ENCODE measurements around the gene KLHL35.

The KLHL35 gene

GRCh38 chr11:75469785-75470405, 36.9 kb upstream of the KLHL35 start:
- DNase-seq = no peak

GRCh38 chr11:75468534-75469340, 35.7 kb upstream of the KLHL35 start:
- peak; percentile 54 for DNase-seq

DNA sequence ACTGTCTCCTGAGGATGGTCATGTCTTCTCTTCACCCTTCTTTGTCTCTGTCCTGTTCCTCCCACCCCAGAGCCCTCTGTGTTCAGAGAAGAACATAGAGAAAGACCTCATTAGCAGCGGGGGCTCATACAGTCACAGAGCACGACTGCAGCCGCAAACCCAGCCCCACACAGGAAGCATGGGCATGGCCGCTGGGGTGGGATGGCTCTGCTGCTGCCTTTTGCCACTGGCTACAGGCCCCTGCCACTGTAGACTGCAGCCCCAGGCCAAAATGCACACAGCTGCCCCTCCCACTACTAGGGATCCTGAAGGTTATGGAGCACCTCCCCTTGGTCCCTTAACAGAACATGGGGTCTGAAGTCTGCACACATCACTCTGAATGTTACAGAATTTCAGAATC, 34.9 kb upstream of the KLHL35 start:
- DNase-seq = no peak

DNA sequence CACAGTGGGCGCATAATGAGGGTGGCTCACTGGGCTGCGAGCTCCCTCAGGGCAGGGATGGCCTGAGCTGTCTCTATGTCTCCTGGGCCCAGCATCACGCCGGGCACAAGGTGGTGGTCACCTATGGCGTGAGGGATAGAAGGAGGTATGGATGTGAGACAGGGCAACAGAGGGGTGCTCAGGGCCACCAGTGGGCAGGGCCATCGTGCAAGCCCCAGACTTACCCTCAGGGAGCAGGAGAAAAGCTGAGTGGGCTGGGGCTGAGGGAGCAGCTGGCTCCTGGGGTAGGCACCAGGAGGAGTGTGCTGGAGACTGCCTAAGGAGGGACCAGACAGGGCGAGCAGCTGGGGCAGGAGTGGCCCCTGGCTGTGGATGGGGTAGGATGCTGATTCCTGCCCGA, 34.3 kb upstream of the KLHL35 start:
- DNase-seq = no peak

GRCh38 chr11:75465701-75466531, 32.9 kb upstream of the KLHL35 start:
- DNase-seq = no peak

- DNase-seq = no peak
Observed at GRCh38 chr11:75463106-75463774, 30.2 kb upstream of the KLHL35 start.

GRCh38 chr11:75462117-75462653, 29.2 kb upstream of the KLHL35 start:
- no peak for DNase-seq

GRCh38 chr11:75461151-75461550, 28.1 kb upstream of the KLHL35 start:
- no peak for DNase-seq

DNA sequence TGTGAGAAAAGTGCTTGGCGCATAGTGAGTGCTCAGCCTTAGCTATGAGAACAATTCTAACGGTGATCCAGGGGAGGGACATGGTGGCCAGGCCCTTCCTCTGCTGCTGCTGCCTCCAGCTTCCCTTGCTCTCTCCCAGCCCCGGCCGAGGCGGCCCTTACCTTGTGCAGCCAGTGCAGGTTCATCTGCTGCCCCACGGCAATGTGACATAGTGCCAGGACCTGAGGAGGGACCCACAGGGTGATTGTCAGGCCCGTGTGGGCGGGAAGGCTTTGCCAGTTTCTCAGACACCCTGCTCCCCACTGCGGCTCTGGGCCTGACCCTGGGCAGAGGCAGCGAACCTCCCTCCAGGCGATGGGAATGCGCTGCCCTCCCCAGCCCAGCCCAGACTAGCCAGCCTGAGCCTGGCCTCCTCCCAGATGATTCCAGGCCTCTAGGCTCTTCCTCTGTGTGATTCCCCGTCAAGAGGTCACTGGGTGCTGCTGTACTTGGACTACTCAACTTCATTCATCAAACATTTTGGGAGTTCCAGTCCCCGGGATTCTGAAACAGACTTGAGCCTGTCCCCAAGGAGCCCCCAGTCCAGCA, 23.7 kb upstream of the KLHL35 start:
- DNase-seq = no peak

- no peak for DNase-seq
Observed at GRCh38 chr11:75454987-75455386, 22.0 kb upstream of the KLHL35 start.

DNA sequence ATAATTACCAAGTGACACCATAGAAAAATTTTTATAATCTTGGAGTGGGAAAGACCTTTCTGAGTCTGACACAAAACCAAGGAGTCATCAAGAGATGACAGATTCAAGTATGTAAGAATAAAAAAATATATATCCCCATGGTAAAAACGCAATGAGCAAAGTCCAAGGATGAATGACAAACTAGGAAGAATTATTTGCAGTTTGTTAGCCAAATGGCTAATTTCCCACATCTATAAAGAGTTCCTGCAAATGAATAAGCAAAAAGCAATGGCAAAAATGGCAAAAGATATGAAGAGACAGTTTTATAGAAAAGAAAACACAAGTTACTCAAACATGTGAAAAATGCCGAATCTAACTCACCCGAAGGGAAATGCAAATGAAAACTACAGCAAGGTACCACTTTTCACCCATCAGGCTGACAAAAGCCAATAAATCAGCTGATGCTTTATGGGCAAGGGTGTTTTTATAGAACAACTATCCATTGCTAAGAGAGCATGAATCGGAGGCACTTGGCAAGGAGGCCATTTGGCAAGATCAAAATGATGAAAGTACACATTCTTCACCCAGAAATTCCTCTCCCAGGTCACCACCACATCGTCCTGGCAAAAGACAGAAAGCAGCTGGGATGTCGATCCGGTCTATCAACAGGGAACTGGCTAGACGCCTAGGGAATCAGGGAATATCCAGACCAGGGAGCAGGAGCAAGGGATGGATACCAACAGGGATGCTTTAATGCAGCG, 21.1 kb upstream of the KLHL35 start:
- no peak for DNase-seq

DNA sequence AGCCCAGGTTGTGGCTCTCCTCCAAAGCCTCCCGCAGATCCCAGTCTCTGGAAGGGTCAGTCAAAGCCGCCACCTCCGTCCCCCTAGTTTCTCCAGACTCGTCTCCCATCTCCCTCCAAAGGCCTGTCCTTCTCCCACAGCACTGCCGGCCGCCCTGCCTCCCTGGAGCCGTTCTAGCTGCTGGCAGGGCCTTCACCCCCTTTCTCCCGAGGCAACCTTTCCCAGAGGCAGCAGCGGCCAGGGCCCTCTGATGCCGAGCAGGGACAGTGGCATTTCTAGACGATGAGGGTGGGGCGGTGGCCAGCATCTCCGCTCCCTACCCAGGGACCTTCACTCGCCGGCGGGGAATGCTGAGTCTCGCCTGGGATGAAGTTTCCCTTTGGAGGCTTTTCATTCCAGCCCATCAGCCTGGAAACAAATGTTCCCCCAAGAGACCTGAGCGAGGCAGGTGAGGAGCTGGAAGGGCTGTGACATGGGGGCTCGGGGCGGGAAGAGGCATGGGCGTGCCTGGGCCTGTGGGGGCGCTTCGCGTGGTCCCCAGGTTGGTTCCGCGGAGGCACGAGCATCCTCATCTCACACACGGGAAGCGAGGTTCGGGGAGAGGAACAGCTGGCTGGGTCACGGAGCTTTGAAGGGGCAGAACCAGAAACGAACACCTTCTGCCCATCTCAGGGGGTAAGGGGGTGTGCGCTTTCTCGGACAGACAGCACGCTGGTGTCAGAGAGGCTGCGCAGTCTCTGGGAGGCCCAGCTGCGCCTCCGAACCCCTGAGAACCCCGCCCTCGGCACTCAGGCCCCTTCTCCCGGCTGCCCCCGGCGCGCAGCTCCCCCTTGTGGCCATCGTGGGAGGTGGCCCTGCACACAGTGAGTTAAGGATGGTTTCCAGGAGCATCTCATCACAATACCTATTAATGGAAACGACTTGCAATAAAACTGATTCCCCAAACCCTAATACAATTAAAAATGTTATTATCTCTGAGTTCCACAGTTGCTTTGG, 18.1 kb upstream of the KLHL35 start:
- DNase-seq = no peak

DNA sequence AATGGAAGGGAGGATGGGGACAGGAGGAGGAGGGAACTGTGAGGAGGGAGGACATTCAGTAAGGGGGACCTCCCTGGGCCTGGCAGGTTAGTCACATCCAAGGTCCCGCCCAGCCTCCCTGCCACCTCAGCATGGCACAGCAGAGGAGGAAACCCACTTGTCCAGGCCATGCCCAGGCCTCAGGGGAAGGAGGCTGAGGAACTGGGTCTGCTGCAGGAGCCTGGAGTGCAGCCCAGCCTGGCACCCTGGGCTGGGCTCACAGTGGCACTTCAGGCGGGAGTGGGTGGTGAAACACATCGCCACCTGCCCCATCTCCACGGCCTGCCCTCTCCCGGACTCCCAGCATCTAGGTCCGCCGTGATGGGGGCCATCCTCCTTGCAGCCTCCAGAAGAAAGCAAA, 17.2 kb upstream of the KLHL35 start:
- DNase-seq = no peak

DNA sequence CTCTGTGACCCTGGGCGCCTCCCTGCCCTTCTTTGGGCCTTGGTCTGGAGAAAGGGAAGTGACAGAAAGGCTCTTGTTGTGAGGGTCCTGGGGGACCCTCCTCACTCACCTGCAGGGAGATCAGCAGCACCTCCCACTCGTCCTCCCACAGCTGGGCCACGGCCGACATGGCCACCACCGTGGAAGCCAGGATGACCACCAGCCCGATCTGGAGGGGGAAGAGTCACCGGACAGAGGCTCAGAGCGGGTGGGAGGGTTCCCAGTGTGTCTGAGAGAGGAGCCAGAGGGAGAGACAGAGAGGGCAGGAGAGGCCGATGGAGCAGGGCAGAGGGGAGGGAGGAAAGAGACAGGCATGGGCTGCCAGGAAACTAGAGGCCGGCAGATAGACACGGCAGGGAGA, 16.8 kb upstream of the KLHL35 start:
- DNase-seq = no peak

- DNase-seq = no peak
Observed at GRCh38 chr11:75449271-75449670, 16.3 kb upstream of the KLHL35 start.

DNA sequence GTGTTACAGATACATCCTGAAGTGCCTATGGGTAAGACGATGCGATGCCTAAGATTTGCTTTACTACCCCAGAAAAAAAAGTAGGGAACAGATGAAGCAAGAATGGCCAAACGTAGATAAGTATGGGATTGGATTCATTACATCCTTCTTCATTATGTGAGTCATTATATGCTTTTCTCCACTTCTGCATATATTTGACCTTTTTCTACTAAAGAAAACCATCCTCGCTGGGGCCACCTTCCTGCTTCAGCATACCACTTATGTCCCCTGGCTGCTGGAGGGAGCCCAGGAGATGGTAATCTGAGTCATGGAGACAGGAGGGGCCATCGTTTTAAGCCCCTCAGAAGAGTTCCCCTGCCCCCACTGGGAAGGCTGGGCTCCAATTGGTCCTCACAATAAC, 14.4 kb upstream of the KLHL35 start:
- no peak for DNase-seq

GRCh38 chr11:75445315-75445953, 12.4 kb upstream of the KLHL35 start:
- DNase-seq = peak; percentile 73

DNA sequence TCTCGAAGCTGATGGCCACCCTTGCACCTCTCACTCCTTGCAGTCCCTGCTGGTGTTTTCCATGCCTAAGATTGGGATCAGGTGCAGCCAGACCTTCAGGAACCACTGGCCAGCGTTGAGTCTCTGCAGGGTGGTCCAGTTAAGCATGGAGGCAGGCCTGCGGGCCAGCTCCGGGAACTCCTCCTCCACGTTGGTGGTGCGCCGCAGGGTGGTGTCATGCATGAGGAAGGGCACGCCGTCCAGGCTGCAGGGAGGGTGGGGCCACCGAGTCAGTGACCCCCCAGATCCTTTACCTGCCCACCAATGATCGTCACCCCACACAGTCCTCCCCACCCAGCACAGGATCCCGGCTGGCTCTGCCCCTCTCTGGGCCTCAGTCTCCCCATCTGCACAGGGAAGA, 10.0 kb upstream of the KLHL35 start:
- no peak for DNase-seq

DNA sequence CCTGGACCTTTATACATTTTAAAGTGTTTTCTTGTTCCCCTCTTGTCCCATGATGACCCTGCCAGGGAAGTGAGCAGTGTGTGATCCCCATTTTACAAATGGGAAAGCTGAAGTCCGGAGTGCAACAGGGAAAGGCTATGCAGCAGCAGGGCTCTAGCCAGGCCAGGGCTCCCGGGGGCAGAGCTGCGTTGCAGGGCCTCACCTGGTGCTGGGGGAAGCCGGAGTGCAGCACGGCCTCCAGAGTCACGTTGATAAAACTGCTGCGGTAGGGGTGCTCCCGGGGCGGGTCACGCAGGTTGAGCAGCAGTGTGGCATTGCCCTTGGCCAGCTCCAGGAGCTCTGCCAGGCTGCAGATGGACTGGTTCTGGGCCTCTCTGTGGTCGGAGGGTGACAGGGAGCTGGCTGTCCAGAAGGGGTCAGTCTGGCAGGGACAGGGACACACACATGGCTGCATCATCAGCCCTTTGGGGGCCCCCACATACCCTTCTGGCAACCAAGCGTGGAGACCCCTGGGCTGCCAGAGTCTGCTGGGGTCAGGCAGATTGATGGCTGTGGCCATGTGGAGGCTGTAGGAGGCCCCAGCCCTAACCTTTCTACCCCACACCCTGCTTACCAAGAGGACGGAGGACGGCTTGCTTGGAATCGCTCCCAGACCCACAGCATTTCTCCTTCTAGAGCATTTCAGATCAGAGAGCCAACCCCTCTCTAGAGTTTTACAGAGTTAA, 9.3 kb upstream of the KLHL35 start:
- no peak for DNase-seq
